Measurements from ENCODE around the gene DNAJA3.

Gene DNAJA3

GRCh38 chr16:4481963-4482362 lies 56.3 kb downstream of the DNAJA3 start:
- DNase-seq, result no peak

GRCh38 chr16:4486126-4486893 lies 60.6 kb downstream of the DNAJA3 start:
- DNase-seq, result no peak

- DNase-seq, result no peak
Observed at GRCh38 chr16:4487955-4488498, 62.4 kb downstream of the DNAJA3 start.

- no peak for DNase-seq
Observed at GRCh38 chr16:4488499-4488967, 62.9 kb downstream of the DNAJA3 start.

- DNase-seq, result no peak
Observed at GRCh38 chr16:4489030-4489429, 63.4 kb downstream of the DNAJA3 start.

- no peak for DNase-seq
Observed at GRCh38 chr16:4491898-4492297, 66.2 kb downstream of the DNAJA3 start.

- DNase-seq, result no peak
Observed at GRCh38 chr16:4494746-4495490, 69.2 kb downstream of the DNAJA3 start.

GRCh38 chr16:4495766-4496165 lies 70.1 kb downstream of the DNAJA3 start:
- DNase-seq, result no peak

GRCh38 chr16:4496305-4496704 lies 70.6 kb downstream of the DNAJA3 start:
- no peak for DNase-seq

GRCh38 chr16:4498546-4499195 lies 73.0 kb downstream of the DNAJA3 start:
- no peak for DNase-seq

- no peak for DNase-seq
Observed at GRCh38 chr16:4499196-4499555, 73.5 kb downstream of the DNAJA3 start.

- no peak for DNase-seq
Observed at GRCh38 chr16:4500272-4500671, 74.6 kb downstream of the DNAJA3 start.

GRCh38 chr16:4501071-4501478 lies 75.4 kb downstream of the DNAJA3 start:
- DNase-seq, result no peak

- DNase-seq, result no peak
Observed at GRCh38 chr16:4505356-4506147, 79.9 kb downstream of the DNAJA3 start.

Data from NCI-H2081 treated with DMSO at 0.1 percent for 48 hours (cell line).